Epithelial cell of proximal tubule (primary cell): ENCODE data around the gene NRN1L. TPM values are rescaled to one million over a fixed set of nuclear protein-coding genes. Genes with fewer than 3 reads are reported as not detected.
"Not testable (repeated sequence)": the region's sequence is repeated elsewhere in the genome, so short reads cannot be mapped to it uniquely, and the experiment has no call there.

Source experiments
- DNase-seq: peaks from one replicate; pipeline ENCODE4 v3.0.0-alpha.2; 2011; ENCODE audit warnings: low read depth
- H3K4me3 ChIP-seq: 2 replicates; pipeline ENCODE4 v1.5.1; 2011; ENCODE audit warnings: low read depth, mild to moderate bottlenecking, low read length
- total RNA-seq: library from RNA; depleted of rRNA; stranded (reverse); fragments of >200 nt; gene quantifications from 2 replicates; pipeline ENCODE4 v1.2.3, GENCODE V29; 2015
- TF ChIP-seq, protein P1 (sequence below): conservative IDR thresholded peaks from 2 replicates; pipeline ENCODE4 v1.5.1; 2012; ENCODE audit warnings: low read depth, mild to moderate bottlenecking, low read length

NRN1L gene
- total RNA-seq: 0.46 TPM in 1 of 2 replicates, not detected in the other

DNA sequence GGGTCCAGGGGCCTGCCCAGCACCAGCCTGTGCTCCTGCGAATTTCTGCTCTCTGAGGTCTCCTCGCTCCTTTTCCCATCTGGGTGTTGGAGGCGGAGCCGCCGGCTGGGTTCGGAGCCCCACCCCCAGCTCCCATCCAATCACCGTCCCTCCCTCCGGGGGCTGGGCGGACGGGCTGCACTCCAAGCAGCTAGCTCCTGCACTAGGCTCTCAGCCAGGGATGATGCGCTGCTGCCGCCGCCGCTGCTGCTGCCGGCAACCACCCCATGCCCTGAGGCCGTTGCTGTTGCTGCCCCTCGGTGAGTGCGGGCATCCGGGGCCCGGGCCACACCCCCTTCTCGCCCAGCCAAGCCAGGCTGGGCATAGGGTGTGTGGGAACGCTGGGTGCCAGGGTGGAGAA lies at the start of gene NRN1L:
TSS of gene NRN1L (plus strand) at position 202 of the 400 bp plus-strand sequence. CDS start at position 221, 19 bp downstream.
- TF ChIP-seq, protein P1, sequence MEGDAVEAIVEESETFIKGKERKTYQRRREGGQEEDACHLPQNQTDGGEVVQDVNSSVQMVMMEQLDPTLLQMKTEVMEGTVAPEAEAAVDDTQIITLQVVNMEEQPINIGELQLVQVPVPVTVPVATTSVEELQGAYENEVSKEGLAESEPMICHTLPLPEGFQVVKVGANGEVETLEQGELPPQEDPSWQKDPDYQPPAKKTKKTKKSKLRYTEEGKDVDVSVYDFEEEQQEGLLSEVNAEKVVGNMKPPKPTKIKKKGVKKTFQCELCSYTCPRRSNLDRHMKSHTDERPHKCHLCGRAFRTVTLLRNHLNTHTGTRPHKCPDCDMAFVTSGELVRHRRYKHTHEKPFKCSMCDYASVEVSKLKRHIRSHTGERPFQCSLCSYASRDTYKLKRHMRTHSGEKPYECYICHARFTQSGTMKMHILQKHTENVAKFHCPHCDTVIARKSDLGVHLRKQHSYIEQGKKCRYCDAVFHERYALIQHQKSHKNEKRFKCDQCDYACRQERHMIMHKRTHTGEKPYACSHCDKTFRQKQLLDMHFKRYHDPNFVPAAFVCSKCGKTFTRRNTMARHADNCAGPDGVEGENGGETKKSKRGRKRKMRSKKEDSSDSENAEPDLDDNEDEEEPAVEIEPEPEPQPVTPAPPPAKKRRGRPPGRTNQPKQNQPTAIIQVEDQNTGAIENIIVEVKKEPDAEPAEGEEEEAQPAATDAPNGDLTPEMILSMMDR: no peak
- DNase-seq: no peak

GRCh38 chr16:67837190-67837589 lies 47.5 kb upstream of the NRN1L start:
- DNase-seq, H3K4me3 ChIP-seq: not testable (repeated sequence)

More for the DNA sequence above, at the start of gene NRN1L:
- no peak within 1 kb of the TSS for H3K4me3 ChIP-seq

GRCh38 chr16:67837811-67838210 lies 46.9 kb upstream of the NRN1L start:
- TF ChIP-seq, protein P1: no peak
- no peak overlapping the region for H3K4me3 ChIP-seq
- no peak for DNase-seq

GRCh38 chr16:67841198-67841815 lies 43.4 kb upstream of the NRN1L start:
- no peak for DNase-seq
- H3K4me3 ChIP-seq: peak overlapping the region; percentile 92
- TF ChIP-seq, protein P1: no peak

- no peak for DNase-seq
- H3K4me3 ChIP-seq: peak within 1 kb of the TSS; percentile 92
- TF ChIP-seq, protein P1: peak; percentile 74
These were observed 42.7 kb upstream of the NRN1L start, which contains the start of gene THAP11 for GRCh38 chr16:67841816-67842508. THAP11 (plus strand) TSS chr16:67842320; CDS start chr16:67842555, 235 bp downstream.

DNA sequence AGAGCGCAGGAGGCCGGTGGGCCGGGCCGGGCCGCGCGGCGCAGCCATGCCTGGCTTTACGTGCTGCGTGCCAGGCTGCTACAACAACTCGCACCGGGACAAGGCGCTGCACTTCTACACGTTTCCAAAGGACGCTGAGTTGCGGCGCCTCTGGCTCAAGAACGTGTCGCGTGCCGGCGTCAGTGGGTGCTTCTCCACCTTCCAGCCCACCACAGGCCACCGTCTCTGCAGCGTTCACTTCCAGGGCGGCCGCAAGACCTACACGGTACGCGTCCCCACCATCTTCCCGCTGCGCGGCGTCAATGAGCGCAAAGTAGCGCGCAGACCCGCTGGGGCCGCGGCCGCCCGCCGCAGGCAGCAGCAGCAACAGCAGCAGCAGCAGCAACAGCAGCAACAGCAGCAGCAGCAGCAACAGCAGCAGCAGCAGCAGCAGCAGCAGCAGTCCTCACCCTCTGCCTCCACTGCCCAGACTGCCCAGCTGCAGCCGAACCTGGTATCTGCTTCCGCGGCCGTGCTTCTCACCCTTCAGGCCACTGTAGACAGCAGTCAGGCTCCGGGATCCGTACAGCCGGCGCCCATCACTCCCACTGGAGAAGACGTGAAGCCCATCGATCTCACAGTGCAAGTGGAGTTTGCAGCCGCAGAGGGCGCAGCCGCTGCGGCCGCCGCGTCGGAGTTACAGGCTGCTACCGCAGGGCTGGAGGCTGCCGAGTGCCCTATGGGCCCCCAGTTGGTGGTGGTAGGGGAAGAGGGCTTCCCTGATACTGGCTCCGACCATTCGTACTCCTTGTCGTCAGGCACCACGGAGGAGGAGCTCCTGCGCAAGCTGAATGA lies 42.0 kb upstream of the NRN1L start:
- H3K4me3 ChIP-seq: peak overlapping the region; percentile 92
- DNase-seq: no peak
- TF ChIP-seq, protein P1: peak; percentile 36

DNA sequence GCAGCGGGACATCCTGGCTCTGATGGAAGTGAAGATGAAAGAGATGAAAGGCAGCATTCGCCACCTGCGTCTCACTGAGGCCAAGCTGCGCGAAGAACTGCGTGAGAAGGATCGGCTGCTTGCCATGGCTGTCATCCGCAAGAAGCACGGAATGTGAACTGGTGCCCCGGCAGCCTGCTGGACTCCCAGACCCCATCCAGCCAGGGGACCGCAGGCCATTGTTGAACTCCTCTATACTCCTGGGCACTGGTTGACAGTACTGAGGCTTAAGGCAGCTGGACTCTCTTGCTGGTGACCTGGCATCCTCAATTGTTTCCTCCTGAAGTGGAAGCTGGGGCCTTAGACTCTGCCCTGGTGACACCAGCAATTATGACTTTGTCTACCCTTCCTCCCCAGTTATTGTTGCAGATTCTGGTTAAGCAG lies 41.3 kb upstream of the NRN1L start:
- peak overlapping the region; percentile 92 for H3K4me3 ChIP-seq
- TF ChIP-seq, protein P1: no peak
- DNase-seq: no peak
